Upper lobe of left lung (tissue), 4 donors: ENCODE data around the gene KRI1.

Source experiments
- CTCF ChIP-seq, 6 experiments: fragments of 450-650 bp in 4 of 6; fragments of 200-600 bp in 2 of 6; sonication (generic) in 2 of 6; IDR thresholded peaks; one replicate each; pipeline ENCODE4 v1.5.1; 2016 to 2019; ENCODE audit warnings: antibody characterized with exemption in 6 of 6
- EP300 ChIP-seq, 4 donors: sonication (generic); formaldehyde crosslinking; IDR thresholded peaks; one replicate each; pipeline ENCODE4 v1.5.1; 2017; ENCODE audit warnings: antibody characterized with exemption in 4 of 4, control low read depth in 2 of 4
- POLR2A ChIP-seq, 4 donors: fragments of 450-650 bp; IDR thresholded peaks; one replicate each; pipeline ENCODE4 v1.5.1; 2016 to 2017; ENCODE audit warnings: antibody characterized with exemption in 4 of 4, mild to moderate bottlenecking in 2 of 4

GRCh38 chr19:10577951-10578350 lies 12.1 kb upstream of the KRI1 start:
- TF ChIP-seq POLR2A (IDR thresholded peaks at IDR 0.05) (no peak), CTCF (IDR thresholded peaks at IDR 0.05) (no peak), EP300 (IDR thresholded peaks at IDR 0.05) (no peak)
